Hepatocyte (in vitro differentiated cells): ENCODE measurements around the gene PLEKHA6.

ENCODE experiments used
- CTCF ChIP-seq: fragments of 200-600 bp; sonication (generic); IDR thresholded peaks from 2 replicates; pipeline ENCODE4 v1.5.1; 2016; ENCODE audit warnings: antibody characterized with exemption, mild to moderate bottlenecking; ENCODE audit not compliant: poor library complexity
- EZH2 ChIP-seq: fragments of 200-600 bp; sonication (generic); IDR thresholded peaks from 2 replicates; pipeline ENCODE4 v1.6.1; 2016; ENCODE audit warnings: antibody characterized with exemption, mild to moderate bottlenecking, borderline replicate concordance
- EZH2phosphoT487 ChIP-seq: fragments of 200-600 bp; sonication (generic); IDR thresholded peaks from one replicate; pipeline ENCODE4 v1.6.1; 2018; ENCODE audit warnings: antibody characterized with exemption, mild to moderate bottlenecking, low read depth, moderate library complexity; ENCODE audit not compliant: unreplicated experiment, severe bottlenecking

- TF ChIP-seq EZH2phosphoT487 = no peak
- no peak for TF ChIP-seq CTCF
- no peak for TF ChIP-seq EZH2
Observed at GRCh38 chr1:204333427-204333826, 26.3 kb downstream of the PLEKHA6 start.
